HG02798 (cell line): ENCODE measurements around the gene STAMBP.
A peak's percentile ranks its signal among the peaks of the same experiment; 100 is the strongest.
"Not testable (repeated sequence)": the region's sequence is repeated elsewhere in the genome, so short reads cannot be mapped to it uniquely, and the experiment has no call there.

Experiments used
- ATAC-seq: cut with Tn5 transposase; IDR thresholded peaks from one replicate; pipeline ENCODE4 v1.9.1; 2021; ENCODE audit warnings: mild to moderate bottlenecking; ENCODE audit not compliant: unreplicated experiment, poor library complexity

The STAMBP gene

DNA sequence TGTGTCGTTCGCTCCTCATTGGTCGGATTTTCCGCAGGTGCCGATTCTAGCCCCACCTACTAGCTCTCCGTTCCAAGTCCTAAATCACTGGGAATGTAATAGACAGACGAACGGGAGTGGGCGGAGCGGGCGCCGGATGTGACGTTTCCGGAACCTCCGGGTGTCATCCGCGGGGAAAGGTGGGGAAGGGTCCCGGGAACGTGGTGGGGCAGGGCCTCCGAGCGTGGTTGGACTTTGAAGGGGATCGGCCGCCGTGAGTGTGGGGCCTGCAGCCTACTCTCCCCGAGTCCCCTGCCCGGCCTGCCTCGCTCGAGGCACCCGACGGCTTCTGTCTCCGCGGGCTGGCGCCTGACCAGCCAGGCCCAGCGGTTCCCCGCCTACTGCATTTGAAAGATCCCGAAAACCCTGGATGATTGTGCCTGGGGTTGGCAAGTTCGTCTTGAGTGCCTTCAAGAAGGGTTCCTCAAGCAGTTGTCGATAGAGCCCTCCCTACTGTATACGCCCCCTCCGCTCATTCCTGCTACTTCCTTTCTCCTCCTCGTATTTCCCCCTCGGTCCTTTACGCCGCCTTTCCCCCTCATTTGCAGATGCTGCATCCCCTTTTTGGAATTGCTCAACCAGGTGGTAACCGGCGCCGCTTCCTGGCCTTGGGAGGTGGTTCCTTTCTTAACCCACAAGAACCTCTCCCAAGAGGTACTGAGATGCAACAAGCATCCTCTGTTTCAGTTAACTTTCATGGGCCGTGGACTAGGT is at the start of gene STAMBP:
TSS of gene STAMBP (plus strand) at position 144 of the 753 bp plus-strand sequence. CDS start 1,896 bp downstream, outside the sequence.
- peak; percentile 95 for ATAC-seq

DNA sequence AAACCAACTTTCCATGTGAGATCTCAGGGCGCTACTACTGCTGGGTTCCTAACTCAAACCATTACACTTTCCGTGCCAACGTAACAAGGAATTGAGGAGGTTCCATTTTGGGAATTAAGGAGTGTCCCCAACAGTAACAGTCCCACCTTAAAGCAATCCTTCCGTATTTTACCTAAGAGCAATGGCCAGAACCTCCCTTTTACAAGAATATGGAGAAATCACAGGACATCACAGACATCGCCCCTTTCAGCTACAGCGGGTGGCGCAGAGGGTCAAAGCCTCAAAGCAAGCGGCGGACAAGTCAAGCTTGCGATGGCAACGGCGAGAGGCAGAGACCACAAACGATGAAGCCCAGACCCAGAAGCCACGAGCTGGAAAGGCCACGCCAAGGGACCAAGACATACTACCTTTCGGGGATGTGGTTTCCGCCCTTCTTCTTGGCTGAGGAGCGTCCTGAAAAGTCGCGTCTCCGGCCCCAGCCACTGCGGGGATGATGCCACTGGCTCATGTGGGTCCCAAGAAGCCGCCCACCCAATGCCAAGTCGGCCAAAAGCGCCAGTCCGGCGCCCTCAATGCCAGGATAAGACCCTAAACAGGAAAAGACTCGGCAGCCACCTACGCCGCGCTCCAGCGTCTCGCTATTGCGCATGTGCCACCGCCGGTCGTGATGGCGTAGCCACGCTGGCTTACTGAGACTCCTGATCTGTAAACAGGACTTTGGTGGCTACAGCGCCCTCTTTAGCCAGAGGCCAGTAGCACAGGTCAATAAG is 49.1 kb upstream of the STAMBP start, which contains the start of gene DUSP11:
TSS of gene DUSP11 (minus strand) at position 637 of the 770 bp plus-strand sequence. CDS start at position 508, 129 bp downstream.
- ATAC-seq: peak; percentile 100

DNA sequence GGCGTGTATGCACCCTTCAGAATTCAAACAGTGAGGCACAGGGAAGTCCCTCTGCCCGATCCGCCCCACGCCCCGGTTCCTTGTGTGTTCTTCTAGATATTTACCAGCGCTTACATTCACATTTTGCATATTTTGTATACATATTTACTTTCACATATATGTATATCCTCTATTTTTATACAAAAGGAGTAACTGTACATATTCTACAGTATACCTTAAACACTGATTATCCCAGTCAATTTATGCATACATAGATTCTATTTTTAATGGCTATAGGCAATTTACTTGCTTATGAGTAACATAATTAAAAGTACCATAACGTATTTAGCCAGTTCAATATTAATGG is 48.6 kb upstream of the STAMBP start:
- no peak for ATAC-seq

DNA sequence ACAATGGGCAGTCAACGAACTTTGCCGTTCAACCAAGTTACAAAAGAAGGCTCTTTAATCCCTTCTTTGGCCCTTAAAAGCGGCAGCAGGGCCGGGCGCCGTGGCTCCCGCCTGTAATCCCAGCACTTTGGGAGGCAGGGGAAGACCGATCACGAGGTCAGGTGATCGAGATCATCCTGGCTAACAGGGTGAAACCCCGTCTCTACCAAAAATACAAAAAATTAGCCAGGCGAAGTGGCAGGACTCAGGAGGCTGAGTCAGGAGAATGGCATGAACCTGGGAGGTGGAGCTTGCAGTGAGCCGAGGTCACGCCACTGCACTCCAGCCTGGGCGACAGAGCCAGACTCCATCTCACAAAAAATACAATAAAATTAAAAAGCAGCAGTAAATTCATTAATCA is 45.4 kb upstream of the STAMBP start:
- not testable (repeated sequence) for ATAC-seq

DNA sequence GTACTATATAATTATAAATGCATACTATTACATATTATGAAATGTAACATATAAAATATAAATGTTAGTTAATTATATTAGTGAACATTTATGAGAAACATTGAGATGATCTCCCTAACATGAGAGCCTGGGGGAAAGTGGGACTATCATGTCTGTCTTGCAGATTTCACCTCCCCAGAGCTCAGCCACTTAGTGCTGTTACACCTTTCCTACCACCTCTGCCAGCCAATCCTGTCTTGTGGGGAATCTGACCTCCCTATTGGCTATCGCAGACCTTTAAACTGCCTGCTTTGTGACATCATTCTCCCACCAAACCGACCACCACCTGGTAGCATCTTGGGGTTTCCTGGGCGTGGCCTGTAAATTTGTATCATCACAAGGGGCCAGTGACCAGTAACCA is 44.9 kb upstream of the STAMBP start, which contains the start of gene C2orf78:
TSS of gene C2orf78 (plus strand) at position 301 of the 400 bp plus-strand sequence. CDS start 127 bp downstream, outside the sequence.
- ATAC-seq: not testable (repeated sequence)

DNA sequence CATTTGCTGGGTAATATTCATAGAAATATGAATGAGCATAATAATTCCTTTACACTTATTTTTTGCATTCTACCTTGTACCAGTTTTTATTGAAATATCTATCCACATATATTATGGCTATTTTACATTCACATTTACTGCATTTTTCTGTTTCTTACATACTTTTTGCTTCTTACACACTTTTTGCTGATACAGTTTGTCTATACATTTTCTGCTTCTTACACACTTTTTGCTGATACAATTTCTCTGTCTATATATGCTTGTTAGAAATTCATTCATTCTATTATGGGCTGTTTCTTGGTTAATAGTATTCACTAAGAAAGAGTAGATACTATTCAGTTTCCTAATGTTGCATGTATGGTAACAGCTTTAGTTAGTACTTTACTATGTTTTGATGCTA is 16.9 kb upstream of the STAMBP start:
- ATAC-seq: no peak

DNA sequence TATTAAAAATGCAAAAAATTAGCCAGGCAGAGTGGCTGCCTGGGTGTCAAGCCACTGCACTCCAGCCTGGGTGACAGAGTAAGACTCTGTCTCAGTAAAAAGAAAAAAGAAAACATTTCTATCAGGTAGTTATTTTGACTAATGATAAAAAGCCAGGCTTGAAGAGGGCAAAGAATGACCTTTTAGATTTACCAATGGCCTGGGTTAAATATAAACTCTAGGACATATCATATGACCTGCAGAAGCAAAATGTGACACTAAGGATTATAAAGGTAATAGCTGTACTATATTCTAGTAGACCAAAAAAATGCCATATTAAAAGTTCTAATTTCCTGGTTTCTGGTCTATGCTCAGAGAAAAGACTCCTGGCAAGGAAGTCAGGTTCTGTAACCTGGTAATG is 16.1 kb upstream of the STAMBP start:
- no peak for ATAC-seq

DNA sequence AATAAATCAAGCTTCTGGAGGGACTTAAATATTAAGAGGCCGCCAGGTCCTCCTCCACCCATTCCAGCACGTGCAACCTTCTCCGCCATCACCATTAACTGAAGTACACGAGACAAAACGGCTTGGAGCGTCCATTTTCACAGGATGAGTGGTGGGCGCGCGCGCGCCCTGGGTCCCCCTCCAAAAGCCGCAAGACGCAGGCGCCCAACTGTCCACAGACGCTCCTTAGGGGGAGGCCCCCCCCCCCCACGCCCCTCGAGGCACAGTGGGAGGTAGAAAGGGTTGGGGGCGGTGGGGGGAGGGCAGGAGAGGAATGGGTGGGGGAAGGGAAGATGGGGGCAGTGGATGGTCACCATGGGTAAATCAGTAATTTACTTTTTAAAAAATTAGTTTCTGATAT is 10.5 kb upstream of the STAMBP start:
- ATAC-seq: no peak

DNA sequence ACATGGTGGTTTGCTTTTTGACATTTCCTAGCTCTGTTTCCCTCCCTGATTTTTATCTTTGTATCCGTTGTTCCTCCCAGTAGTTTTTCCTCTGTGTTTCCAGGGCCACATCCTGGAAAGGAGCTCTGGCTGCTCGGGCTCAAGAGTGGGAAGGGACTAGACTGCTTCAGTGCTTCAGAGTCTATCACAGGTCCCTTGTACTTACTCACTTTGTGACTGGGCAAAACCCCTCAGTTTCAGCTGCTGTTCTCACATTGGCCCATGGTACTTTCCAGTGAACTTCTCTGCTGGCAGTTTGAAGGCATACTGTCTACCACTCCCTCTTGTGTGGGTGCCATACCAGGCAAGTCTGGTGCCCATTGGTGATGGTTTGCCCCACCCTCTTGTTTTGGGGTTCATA is 7.5 kb upstream of the STAMBP start:
- peak; percentile 90 for ATAC-seq

DNA sequence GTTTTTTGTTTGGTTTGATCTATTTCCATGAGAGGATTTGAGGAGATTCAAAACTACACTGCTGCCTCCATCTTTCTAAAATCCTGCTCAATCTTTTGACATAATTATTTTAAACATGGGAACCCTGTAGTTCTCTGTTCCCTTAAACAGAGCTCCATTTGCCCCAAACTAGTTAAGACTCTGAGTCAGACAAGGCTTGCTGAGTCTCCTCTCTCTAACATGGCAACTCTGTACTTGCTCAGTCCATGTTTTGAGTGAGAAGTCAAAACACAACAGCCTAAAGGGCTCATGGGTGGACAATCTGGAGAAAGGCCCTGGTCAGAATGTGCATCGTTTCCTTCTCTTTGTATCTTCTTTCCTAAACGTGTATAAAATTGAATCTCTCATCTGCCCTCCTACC is 7.1 kb upstream of the STAMBP start:
- ATAC-seq: no peak

DNA sequence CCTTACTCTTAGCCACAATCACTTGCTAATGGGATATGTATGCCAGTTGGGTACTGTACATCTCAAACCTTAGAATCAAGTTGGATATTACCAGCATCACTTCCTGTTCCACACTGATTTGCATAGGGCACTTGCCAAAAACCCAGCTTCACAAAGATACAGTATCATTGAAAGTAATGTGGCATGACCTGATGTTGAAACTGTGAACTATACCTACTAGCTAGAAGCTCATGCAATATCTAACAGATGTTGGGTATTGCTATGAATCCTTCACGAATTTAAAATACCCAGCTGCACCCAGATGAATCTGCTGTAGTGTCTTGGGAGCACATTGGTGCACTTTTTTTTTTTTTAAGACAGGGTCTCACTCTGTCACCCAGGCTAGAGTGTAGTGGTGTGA is 6.5 kb upstream of the STAMBP start:
- ATAC-seq: peak; percentile 56

DNA sequence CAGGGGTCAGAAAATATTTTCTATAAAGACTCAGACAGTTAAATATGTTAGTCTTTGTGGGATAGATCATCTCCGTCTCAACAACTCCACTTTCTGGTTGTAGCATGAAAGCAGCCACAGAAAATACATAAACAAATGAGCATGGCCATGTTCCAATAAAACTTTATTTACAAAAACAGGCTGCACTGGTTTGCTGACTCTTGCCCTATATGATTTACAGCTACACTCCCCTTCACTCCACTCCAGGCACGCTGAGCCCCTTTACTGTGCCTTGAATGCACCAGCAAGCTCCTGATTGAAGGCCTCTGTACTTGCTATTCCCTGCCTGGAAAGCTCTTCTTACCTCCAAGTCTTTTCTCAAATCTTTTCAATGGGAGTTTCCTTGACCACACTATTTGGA is 5.8 kb upstream of the STAMBP start:
- no peak for ATAC-seq

DNA sequence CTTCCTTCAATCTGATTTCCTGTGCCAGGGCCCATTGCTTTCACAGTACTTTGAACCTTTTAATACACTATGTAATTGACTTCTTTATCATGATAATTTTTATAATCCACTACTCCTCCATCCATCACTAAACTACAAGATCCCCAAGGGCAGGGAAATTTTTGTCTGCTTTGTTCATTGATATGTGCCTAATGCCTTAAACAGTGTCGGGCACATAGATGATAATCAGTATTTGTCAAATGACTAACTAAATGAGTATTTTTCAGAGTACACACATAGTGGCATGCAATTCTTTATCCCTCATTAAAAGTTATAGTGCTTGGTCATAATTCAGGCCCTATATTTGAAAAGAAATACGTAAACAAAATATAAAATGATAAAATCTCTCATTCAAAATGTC is 5.3 kb upstream of the STAMBP start:
- no peak for ATAC-seq

DNA sequence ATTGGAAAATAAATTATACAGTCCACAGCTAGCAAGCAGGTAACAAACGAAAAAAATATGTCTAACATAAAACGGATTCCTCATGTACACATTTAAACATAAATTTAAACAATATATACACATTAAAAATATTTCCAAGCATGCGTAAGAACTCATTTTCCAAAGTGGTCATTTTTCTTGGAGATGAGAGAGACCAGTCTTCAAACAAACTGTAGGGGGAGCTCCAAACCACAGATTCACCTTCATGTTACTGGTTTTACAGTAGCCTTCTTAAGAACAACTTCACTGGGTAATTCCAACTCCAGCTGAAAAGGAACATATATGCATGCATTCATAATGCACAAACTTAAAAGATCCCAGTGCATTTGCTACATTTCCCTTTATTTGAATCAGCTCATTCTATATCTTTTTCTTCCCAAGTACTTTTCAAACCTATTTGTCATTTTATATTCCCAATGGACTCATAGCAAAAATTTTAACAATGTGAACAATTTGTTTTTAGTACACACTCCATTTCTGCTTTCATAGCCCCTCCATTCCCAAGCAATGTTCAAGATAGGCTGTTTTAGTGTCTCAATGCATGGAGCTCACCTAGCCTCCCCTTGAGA is 4.7 kb upstream of the STAMBP start:
- no peak for ATAC-seq

DNA sequence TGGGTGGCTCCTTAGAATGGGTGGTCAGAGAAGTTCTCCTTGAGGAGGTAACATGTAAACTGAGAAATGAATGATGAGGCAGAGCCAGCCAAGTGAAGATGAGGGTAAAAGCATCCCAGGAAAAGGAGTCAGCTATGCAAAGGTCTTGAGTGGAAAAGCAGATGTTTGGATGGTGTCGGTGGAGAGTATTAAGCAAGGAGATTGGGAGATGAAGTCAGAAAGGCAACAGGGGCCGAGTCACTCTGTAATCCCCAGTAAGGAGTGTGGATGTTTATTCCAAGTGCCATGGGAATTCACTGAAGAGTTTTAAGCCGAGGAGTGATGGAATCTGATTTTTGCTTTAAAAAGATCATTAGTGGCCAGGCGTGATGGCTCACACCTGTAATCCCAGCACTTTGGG is 3.4 kb upstream of the STAMBP start:
- no peak for ATAC-seq

DNA sequence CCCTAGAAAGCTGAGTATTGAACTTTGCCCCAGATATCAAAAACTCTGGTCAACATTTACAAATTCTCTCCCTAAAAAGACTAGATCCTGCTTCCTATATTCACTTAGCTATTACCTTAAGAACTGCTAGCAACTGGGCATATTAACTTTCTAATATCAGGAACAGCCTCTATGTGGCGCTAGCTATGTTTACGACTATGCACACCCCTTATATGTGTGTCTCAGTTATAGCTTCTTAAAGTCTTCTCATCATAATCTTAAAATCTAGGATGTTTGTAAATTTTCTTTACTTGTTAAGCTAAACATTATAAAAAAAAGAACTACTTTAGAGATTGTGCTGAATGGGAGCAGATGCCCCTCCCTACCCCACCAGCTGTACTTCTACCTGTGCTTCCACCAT is 1.7 kb upstream of the STAMBP start:
- no peak for ATAC-seq

DNA sequence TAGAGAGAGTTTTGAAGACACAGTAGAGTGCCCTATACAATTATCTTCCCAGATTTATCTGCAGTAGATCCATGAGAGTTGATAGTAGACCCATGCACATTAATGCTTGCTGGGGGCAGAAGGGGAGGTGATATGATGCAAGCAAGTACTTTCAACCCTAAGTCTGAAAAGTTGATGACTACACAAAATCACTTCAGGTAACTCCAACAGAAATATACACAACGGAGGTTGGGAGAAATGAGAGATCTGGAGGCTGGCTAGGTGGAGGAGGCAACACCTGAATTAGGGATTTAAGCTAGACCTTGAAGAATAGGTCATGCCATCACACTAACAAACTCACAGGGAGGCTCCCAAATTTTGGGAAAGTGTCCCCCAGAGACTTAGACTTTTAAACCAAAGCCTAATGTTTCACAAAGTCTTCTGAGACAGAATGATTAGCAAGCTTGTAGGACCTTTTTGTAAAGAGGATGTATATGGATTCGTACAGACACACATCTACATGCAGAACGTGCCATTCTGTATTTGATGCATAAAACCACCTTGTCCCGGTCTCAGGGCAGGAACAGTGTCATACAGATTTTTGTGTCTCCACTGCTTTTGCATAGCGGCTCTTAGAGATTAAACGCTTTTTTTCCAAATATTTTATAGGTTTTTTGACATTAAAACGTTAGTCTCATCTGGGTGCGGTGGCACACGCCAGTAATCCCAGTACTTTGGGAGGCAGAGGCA is 937 bp upstream of the STAMBP start:
- ATAC-seq: no peak

DNA sequence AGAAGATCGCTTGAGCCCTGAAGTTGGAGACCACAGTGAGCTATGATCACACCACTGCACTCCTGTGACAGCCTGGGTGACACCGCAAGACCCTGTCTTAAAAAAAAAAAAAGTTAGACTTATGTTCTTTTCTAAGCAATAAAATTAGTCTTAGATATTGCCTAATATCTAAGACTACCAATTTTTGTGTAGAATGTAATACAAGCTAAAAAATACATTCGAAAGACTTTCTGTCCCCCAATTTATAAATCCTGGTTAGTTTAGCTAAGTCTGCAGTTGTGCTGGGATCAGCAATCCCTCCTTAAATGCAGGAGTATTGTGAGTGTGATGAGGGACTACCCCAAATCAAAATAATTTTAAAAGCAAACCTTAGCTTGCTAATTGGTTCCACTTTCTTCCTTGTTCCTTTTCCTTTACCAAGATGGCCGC is 358 bp upstream of the STAMBP start:
- no peak for ATAC-seq

DNA sequence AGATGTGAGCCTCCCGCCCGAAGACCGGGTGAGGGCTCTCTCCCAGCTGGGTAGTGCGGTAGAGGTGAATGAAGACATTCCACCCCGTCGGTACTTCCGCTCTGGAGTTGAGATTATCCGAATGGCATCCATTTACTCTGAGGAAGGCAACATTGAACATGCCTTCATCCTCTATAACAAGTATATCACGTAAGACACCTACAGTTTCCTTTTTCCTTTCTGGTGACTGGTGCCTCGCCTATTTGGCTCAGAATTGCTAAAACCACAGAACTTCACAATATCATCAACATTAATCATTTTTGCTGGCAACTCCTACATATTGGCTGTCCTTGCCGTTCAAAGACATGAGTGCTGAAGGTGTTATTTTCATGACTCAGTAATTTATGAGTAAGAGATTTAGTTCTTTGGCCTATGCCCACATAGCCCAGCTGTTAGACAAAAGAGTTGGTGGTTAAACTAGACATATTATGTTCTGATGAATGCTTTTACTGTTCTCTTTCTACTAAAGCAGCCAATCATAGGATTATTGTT is 2.2 kb downstream of the STAMBP start:
- no peak for ATAC-seq

DNA sequence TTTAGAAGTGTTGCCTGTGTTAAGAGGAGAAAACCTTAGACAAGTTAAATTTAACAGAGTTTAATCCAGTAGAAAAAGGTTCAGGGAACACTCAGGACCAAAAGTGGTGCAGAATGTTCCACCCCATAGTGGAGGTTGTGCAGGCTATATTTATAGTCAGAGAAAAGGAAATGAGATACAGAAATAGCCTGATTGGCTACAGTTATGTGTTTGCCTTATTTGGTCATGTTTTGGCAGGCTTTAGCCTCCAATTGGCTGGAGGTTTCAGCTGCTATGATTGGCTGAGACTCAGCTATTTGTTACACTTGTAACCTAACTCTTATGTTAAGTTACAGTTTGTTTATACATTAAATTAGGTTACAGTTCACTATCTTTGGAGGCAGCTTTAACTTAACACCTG is 4.2 kb downstream of the STAMBP start:
- ATAC-seq: no peak
